GM12872 (cell line): ENCODE data around the gene TSC2.
"Not testable (repeated sequence)": the region's sequence is repeated elsewhere in the genome, so short reads cannot be mapped to it uniquely, and the experiment has no call there.

Source experiments
- TF ChIP-seq, protein P1 (sequence below): IDR thresholded peaks from 3 replicates; pipeline ENCODE4 v1.5.1; 2011; ENCODE audit warnings: low read depth, mild to moderate bottlenecking, low read length, moderate library complexity; ENCODE audit not compliant: insufficient read depth

TSC2 gene

DNA sequence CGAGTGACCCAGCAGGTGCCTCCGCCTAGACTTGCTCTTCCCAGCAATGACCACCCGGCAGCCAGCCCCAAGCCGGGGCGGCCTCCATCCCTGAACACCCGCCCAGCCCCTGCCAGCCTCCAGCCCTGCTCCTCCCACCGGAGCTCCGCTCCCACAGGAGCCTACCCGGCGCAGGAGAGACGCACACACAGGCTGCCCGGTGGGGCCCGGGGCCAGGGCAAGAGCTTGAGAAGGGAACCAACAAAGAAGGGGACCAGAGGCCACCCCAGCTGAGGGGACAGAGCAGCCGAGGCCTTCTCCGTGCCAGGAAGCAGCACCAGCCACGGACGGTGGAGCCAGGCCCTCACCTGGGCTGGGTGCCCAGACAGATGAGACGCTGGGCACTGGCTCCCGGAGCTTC is 74.1 kb downstream of the TSC2 start:
- TF ChIP-seq, protein P1, sequence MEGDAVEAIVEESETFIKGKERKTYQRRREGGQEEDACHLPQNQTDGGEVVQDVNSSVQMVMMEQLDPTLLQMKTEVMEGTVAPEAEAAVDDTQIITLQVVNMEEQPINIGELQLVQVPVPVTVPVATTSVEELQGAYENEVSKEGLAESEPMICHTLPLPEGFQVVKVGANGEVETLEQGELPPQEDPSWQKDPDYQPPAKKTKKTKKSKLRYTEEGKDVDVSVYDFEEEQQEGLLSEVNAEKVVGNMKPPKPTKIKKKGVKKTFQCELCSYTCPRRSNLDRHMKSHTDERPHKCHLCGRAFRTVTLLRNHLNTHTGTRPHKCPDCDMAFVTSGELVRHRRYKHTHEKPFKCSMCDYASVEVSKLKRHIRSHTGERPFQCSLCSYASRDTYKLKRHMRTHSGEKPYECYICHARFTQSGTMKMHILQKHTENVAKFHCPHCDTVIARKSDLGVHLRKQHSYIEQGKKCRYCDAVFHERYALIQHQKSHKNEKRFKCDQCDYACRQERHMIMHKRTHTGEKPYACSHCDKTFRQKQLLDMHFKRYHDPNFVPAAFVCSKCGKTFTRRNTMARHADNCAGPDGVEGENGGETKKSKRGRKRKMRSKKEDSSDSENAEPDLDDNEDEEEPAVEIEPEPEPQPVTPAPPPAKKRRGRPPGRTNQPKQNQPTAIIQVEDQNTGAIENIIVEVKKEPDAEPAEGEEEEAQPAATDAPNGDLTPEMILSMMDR = no peak

GRCh38 chr16:2122429-2122828 is 74.6 kb downstream of the TSC2 start:
- TF ChIP-seq, protein P1 = no peak

GRCh38 chr16:2135770-2136490 is 88.1 kb downstream of the TSC2 start, which contains the start of gene PKD1:
Gene PKD1, minus strand, starts transcription at chr16:2135898. Its CDS starts 209 bp downstream, at chr16:2135689.
- TF ChIP-seq, protein P1 = not testable (repeated sequence)
